Measurements from ENCODE around the gene LTC4S. TPM values are rescaled to one million over a fixed set of nuclear protein-coding genes. Genes with fewer than 3 reads are reported as not detected.

Gene LTC4S
- total and polyA plus RNA-seq, 4 donors: 1.3 to 3.3 (median 2.1) TPM

GRCh38 chr5:179841621-179842020 lies 47.8 kb downstream of the LTC4S start:
- no peak for DNase-seq (ENCODE audit: low spot score)
- Histone ChIP-seq H3K27me3 (ENCODE audit: control insufficient read depth in 4 of 4, insufficient read depth in 4 of 4, low read length in 3 of 4) (no peaks in the 10 kb centered on the region), H3K4me1 (ENCODE audit: control insufficient read depth in 4 of 4, insufficient read depth in 4 of 4, low read length in 3 of 4) (peaks cover 5 to 25% (median 16%) of the 10 kb centered on the region in 4 donors), H3K9me3 (ENCODE audit: control insufficient read depth in 4 of 4, low read length in 3 of 4) (no peaks in the 10 kb centered on the region), H3K36me3 (ENCODE audit: control insufficient read depth in 4 of 4, insufficient read depth in 3 of 4, low read depth in 1 of 4, low read length in 3 of 4) (peaks cover 13 to 26% (median 19%) of the 10 kb centered on the region in 4 donors), H3K27ac (ENCODE audit: low read depth in 1 of 2, low read length in 2 of 2) (no peak overlapping the region), H3K4me3 (ENCODE audit: low read depth in 1 of 3, low read length in 3 of 3) (no peak overlapping the region), H3K9ac (ENCODE audit: low read depth in 1 of 2, low read length in 2 of 2) (no peak overlapping the region)
- TF ChIP-seq ATF3 (IDR thresholded peaks at IDR 0.05) (no peak), REST (IDR thresholded peaks at IDR 0.05) (no peak), ZBTB33 (IDR thresholded peaks at IDR 0.05) (no peak), CTCF (IDR thresholded peaks at IDR 0.05; ENCODE audit: low read depth, low read length, missing input control) (no peak), YY1 (IDR thresholded peaks at IDR 0.05) (no peak), HNF4G (IDR thresholded peaks at IDR 0.05) (no peak), SP1 (IDR thresholded peaks at IDR 0.05) (no peak), RAD21 (IDR thresholded peaks at IDR 0.05) (no peak), FOXA1 (IDR thresholded peaks at IDR 0.05) (no peak)
- 97% methylated on average over 9 of the region's 9 CpGs for WGBS

Small RNAs within 50 kb of the gene (small RNA-seq; reads per million reads assigned to genes)
- not detected for gene MIR1229

Other genes starting within 250 kb of the LTC4S start
- gene RUFY1, start 243.4 kb upstream of the LTC4S start, total RNA-seq: 10 to 100 TPM; 21.6 to 25.2 TPM
- gene RUFY1, start 243.4 kb upstream of the LTC4S start, polyA plus RNA-seq: 10 to 100 TPM; 11.6 to 14.9 TPM
- gene HNRNPH1, start 170.3 kb upstream of the LTC4S start, total RNA-seq: 100 to 1,000 TPM; 505 to 583 TPM
- gene HNRNPH1, start 170.3 kb upstream of the LTC4S start, polyA plus RNA-seq: 100 to 1,000 TPM; 102 to 191 TPM
- gene CBY3, start 113.0 kb upstream of the LTC4S start, total RNA-seq: not detected
- not detected for gene CBY3, start 113.0 kb upstream of the LTC4S start, polyA plus RNA-seq
- 100 to 1,000 TPM; 362 to 628 TPM for gene CANX, start 95.0 kb upstream of the LTC4S start, total RNA-seq
- gene CANX, start 95.0 kb upstream of the LTC4S start, polyA plus RNA-seq: 100 to 1,000 TPM; 129 to 266 TPM
- gene MAML1, start 61.2 kb upstream of the LTC4S start, total RNA-seq: 1 to 10 TPM; 7.6 TPM
- gene MAML1, start 61.2 kb upstream of the LTC4S start, polyA plus RNA-seq: 1 to 10 TPM; 2.2 to 5.0 TPM
- 100 to 1,000 TPM in 1 of 2 donors, 10 to 100 TPM in 1; 42.0 to 120 TPM for gene MGAT4B, start 12.9 kb downstream of the LTC4S start, total RNA-seq
- gene MGAT4B, start 12.9 kb downstream of the LTC4S start, polyA plus RNA-seq: 100 to 1,000 TPM in 1 of 2 donors, 10 to 100 TPM in 1; 47.8 to 156 TPM
- gene SQSTM1, start 26.9 kb downstream of the LTC4S start, total RNA-seq: 100 to 1,000 TPM; 127 to 208 TPM
- 100 to 1,000 TPM; 303 to 330 TPM for gene SQSTM1, start 26.9 kb downstream of the LTC4S start, polyA plus RNA-seq
- 10 to 100 TPM in 1 of 2 donors, 1 to 10 TPM in 1; 5.4 to 12.0 TPM for gene MRNIP, start 64.8 kb downstream of the LTC4S start, total RNA-seq
- 1 to 10 TPM; 7.1 to 7.6 TPM for gene MRNIP, start 64.8 kb downstream of the LTC4S start, polyA plus RNA-seq
- 10 to 100 TPM; 23.1 to 55.4 TPM for gene TBC1D9B, start 113.9 kb downstream of the LTC4S start, total RNA-seq
- 10 to 100 TPM; 32.3 to 45.1 TPM for gene TBC1D9B, start 113.9 kb downstream of the LTC4S start, polyA plus RNA-seq